OCI-LY1 (cell line): ENCODE data around the gene MYO16.

ENCODE experiments used
- CTCF ChIP-seq: fragments of 200-600 bp; sonication (generic), shearing (Covaris generic); IDR thresholded peaks from 2 replicates; pipeline ENCODE4 v1.5.1; 2017; ENCODE audit warnings: mild to moderate bottlenecking, antibody characterized with exemption, low read length, moderate library complexity, mixed read lengths
- EZH2 ChIP-seq: fragments of 200-600 bp; sonication (generic), shearing (Covaris generic); IDR thresholded peaks from 2 replicates; pipeline ENCODE4 v1.8.0; 2017; ENCODE audit warnings: borderline replicate concordance, mixed run types, mild to moderate bottlenecking, antibody characterized with exemption, low read length, moderate library complexity, mixed read lengths

- no peak for TF ChIP-seq CTCF
- TF ChIP-seq EZH2: no peak
These were observed 627.7 kb downstream of the MYO16 start for GRCh38 chr13:109256866-109257760.
